Measurements from ENCODE around the gene NFKB2.

- TF ChIP-seq CTCF (IDR thresholded peaks at IDR 0.05) (no peak), EZH2 (IDR thresholded peaks at IDR 0.05; ENCODE audit: borderline replicate concordance, insufficient read depth, low read depth, low read length, poor library complexity, severe bottlenecking) (no peak)
Observed at GRCh38 chr10:102426803-102427287, 31.3 kb downstream of the NFKB2 start.
